Fibroblast of the conjunctiva (primary cell): ENCODE data around the gene LILRB4.
"Not testable (repeated sequence)": the region's sequence is repeated elsewhere in the genome, so short reads cannot be mapped to it uniquely, and the experiment has no call there.

Experiments used
- DNase-seq: peaks from one replicate; pipeline ENCODE4 v3.0.0-alpha.2; 2010; ENCODE audit warnings: low read depth

The LILRB4 gene

DNA sequence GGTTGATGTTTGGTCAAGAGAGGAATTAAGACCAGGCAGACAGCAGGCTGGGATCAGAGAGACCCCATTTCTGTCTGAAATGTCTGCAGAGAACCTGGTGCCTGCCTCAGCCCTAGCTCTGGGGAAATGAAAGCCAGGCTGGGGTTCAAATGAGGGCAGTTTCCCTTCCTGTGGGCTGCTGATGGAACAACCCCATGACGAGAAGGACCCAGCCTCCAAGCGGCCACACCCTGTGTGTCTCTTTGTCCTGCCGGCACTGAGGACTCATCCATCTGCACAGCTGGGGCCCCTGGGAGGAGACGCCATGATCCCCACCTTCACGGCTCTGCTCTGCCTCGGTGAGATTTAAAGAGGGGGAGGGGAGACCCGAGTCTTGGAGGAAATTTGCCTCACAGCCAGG, at the start of gene LILRB4:
Gene LILRB4, plus strand, starts transcription at position 256 of the 400 bp plus-strand sequence. Its CDS starts 49 bp downstream, at position 305.
- DNase-seq = no peak

DNA sequence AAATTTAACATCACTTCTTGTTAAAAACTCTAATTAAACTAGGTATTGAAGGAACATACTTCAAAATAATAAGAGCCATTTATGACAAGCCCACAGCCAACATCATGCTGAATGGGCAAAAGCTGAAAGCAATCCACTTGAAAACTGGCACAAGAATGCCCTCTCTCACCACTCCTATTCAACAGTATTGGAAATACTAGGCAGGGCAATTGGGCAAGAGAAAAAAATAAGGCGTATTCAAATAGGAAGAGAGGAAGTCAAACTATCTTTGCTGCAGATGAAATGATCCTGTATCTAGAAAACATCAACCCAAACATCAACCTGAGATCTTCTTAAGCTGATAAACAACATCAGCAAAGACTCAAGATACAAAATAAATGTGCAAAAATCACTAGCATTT, 48.1 kb upstream of the LILRB4 start:
- no peak for DNase-seq

- no peak for DNase-seq
Observed at GRCh38 chr19:54616057-54616456, 46.7 kb upstream of the LILRB4 start.

- no peak for DNase-seq
Observed at GRCh38 chr19:54616821-54617560, 45.8 kb upstream of the LILRB4 start.

- no peak for DNase-seq
Observed at GRCh38 chr19:54620464-54620863, 42.3 kb upstream of the LILRB4 start.

- no peak for DNase-seq
Observed at GRCh38 chr19:54622431-54622830, 40.4 kb upstream of the LILRB4 start.

DNA sequence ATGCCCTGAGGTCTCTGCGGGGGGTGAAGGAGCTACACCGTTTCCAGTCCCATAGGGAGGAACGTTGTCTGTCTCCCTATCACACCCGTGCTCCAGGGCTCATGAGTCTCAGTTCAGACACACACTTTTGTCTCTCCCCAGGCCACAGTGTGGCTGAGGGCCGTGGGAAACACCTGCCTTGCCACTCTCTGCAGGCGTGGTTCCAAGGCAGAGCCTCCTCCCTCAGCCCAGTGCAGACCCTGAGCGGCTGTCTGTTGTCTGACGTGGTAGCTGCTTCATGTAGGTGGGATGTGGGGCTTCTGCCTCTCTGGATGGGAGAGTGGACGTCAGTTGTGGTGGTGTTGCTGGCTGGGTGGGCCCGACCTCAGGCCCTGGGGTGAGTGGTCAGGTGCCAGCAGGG, 38.6 kb upstream of the LILRB4 start:
- not testable (repeated sequence) for DNase-seq

DNA sequence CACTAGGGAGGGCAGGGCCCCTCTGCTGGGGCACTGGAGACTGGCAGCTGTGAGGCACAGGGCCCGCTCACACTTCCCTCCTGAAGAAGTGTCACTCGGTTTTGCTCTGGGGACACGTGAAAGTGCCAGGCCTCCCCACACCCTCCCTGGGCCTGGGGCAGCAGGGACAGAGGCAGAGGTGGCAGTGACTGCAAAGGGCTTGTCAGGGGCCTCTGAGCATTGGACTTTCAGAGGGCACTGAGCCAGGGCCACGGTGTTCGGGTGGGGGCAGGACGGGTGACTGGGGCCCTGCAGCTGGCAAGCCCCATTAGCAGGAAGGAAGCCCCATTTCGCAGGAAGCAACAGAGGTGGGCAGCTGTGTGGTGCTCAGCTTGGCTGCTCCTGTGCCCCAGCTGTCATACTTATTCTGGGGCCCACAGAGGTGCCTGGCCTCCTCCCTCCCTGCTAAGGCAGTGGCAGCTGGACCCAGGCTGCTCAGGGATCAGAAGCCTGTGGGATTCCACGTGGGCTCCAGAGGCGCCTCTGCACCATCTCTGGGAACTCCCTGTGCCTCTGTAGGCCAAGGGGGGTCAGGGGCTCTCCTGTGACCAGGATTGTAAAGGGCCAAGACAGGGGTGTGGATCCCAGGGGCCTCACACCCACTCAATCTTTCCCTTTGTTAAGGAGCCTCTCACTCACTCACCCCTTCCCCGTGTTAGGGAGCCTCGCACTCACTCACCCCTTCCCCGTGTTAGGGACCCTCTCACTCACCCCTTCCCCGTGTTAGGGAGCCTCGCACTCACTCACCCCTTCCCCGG, 37.7 kb upstream of the LILRB4 start:
- not testable (repeated sequence) for DNase-seq

GRCh38 chr19:54626757-54627156, 36.0 kb upstream of the LILRB4 start:
- DNase-seq = no peak

DNA sequence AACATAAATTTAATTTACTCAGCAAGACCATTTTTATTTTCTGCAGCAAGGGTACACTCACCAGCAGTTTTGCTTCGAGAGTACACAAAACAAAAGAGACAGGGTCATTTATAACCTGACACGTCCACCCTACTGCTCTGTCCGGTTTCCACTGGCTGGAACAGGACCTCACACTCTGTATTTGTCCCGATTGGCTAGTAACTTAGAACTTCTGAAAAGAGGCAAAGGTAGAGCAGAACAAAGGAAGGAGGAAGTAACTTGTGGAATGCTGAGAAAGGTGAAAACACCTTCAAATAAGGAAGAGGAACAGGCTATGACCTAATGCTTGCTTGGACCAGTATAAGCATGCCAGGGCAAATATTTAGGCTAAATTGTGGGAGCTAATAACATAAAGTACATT, 34.9 kb upstream of the LILRB4 start:
- not testable (repeated sequence) for DNase-seq

GRCh38 chr19:54630262-54630661, 32.5 kb upstream of the LILRB4 start, which contains the start of gene LILRB1:
LILRB1 (plus strand) TSS chr19:54630484; CDS start chr19:54631074, 590 bp downstream.
- not testable (repeated sequence) for DNase-seq

- no peak for DNase-seq
Observed at GRCh38 chr19:54630782-54631181, 32.0 kb upstream of the LILRB4 start.

- not testable (repeated sequence) for DNase-seq
Observed at GRCh38 chr19:54631489-54632337, 31.1 kb upstream of the LILRB4 start.

DNA sequence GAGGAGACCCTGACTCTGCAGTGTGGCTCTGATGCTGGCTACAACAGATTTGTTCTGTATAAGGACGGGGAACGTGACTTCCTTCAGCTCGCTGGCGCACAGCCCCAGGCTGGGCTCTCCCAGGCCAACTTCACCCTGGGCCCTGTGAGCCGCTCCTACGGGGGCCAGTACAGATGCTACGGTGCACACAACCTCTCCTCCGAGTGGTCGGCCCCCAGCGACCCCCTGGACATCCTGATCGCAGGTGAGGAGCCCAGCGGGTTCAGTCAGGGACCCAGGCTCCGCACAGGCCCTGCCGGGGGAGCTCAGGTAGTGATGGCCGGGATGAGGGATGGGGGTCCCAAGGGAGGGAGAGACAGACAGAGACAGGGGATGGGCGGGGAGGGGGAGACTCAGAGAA, 30.3 kb upstream of the LILRB4 start:
- DNase-seq = not testable (repeated sequence)

DNA sequence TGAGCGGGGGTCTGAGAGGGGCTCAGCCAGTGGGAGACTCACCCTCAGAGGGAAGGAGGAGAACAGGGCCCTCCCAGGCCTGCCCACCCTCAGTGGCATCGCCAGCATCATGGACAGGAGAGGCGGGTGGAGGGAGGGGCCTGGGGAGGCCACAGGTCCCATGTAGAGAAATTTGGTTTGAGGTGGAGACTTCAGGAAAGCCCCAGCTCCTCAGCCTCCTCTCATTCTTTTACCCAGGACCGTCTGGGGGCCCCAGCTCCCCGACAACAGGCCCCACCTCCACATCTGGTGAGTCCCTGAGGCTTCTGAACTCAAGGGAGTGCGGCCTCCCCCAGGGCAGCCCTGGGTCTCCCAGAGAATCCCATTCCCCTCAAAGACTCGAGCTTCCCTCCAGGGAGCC, 29.4 kb upstream of the LILRB4 start:
- no peak for DNase-seq

- DNase-seq = not testable (repeated sequence)
Observed at GRCh38 chr19:54636081-54636480, 26.7 kb upstream of the LILRB4 start.

DNA sequence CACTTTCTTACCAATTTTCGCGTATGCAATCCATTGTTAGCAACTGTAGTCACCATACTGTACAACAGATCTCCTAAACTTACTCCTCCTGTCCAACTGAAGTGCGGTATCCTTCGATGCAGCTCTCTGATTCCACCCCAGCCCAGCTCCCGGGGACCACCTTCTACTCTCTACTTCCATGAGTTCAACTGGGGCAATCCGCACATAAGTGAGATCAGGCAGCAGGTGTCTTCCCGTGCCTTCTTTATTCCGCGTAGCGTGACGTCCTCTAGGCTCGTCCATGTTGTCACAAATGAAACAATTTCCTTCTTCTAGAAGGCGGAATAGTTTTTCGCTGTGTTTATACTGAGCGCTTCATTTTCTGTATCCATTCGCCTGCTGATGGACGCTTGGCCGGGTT, 24.1 kb upstream of the LILRB4 start:
- no peak for DNase-seq

- DNase-seq = not testable (repeated sequence)
Observed at GRCh38 chr19:54642953-54643352, 19.8 kb upstream of the LILRB4 start.

- DNase-seq = not testable (repeated sequence)
Observed at GRCh38 chr19:54643583-54643982, 19.2 kb upstream of the LILRB4 start.

GRCh38 chr19:54644056-54644455, 18.7 kb upstream of the LILRB4 start:
- no peak for DNase-seq

DNA sequence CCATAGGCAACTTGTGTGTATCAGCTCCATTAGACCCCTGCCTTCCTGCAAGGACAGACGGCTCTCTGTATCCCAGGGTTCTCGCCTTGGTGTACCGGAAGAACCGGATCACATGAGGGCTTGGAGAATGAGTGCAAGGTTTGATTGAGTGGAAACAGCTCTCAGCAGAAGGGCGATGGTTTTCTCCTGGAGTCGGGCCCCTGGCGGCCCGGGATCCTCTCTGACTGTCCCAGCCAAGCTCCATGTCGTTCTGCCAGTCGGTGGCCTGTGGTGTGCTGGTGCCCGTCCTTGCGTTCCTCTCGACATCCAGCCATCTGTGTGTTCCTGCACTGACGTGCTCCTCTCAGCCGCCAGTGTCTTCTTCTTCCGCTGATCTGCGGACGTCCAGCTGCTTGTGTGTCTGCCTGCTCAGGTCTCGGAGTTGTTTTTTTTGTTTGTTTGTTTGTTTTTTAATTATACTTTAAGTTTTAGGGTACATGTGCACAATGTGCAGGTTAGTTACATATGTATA, 16.4 kb upstream of the LILRB4 start:
- no peak for DNase-seq

- DNase-seq = no peak
Observed at GRCh38 chr19:54648129-54648528, 14.7 kb upstream of the LILRB4 start.
